PC-9 (cell line): ENCODE results near the gene FBXL15.

Source experiments
- CTCF ChIP-seq: fragments of 200-600 bp; sonication (generic); conservative IDR thresholded peaks from 2 replicates; pipeline ENCODE4 v1.6.1; 2017; ENCODE audit warnings: mixed run types, antibody characterized with exemption, mild to moderate bottlenecking, moderate library complexity
- EZH2 ChIP-seq: fragments of 200-600 bp; sonication (generic); IDR thresholded peaks from 2 replicates; pipeline ENCODE4 v1.8.0; 2017; ENCODE audit warnings: antibody characterized with exemption, low read depth

- TF ChIP-seq CTCF, result no peak
- no peak for TF ChIP-seq EZH2
Measured at GRCh38 chr10:102382871-102383270, 37.8 kb upstream of the FBXL15 start.
